Measurements from ENCODE around the gene LBX2. TPM values are rescaled to one million over a fixed set of nuclear protein-coding genes. Genes with fewer than 3 reads are reported as not detected.
A peak's percentile ranks its signal among the peaks of the same experiment; 100 is the strongest.

Gene LBX2
- total RNA-seq, 2 experiments from 2014 or later, result 0.36 to 0.43 TPM

GRCh38 chr2:74515271-74515980, 16.0 kb upstream of the LBX2 start:
- ChIA-PET POLR2A (interaction anchor here (1.3 to 2.7 kb wide), 5 partner anchors 12 to 18 kb away, joined by 3 to 15 read pairs (median 5); partner anchors contain the start of genes AUP1 and HTRA2), CTCF (interaction anchor here (1.1 to 2.0 kb wide), 3 partner anchors 9 to 72 kb away, joined by 3 to 4 read pairs (median 3); partner anchors contain the start of genes CCDC142 and TTC31)
- Mint-ChIP-seq H3K27ac (no peak overlapping the region), H3K27me3 (peaks cover 70% of the 10 kb centered on the region), H3K9me3 (no peaks in the 10 kb centered on the region), H3K36me3 (ENCODE audit: low read depth) (peaks cover 5% of the 10 kb centered on the region), H3K4me1 (ENCODE audit: low read depth) (peaks cover 26% of the 10 kb centered on the region), H3K4me3 (peak overlapping the region; percentile 52)
- TF ChIP-seq, protein P1, sequence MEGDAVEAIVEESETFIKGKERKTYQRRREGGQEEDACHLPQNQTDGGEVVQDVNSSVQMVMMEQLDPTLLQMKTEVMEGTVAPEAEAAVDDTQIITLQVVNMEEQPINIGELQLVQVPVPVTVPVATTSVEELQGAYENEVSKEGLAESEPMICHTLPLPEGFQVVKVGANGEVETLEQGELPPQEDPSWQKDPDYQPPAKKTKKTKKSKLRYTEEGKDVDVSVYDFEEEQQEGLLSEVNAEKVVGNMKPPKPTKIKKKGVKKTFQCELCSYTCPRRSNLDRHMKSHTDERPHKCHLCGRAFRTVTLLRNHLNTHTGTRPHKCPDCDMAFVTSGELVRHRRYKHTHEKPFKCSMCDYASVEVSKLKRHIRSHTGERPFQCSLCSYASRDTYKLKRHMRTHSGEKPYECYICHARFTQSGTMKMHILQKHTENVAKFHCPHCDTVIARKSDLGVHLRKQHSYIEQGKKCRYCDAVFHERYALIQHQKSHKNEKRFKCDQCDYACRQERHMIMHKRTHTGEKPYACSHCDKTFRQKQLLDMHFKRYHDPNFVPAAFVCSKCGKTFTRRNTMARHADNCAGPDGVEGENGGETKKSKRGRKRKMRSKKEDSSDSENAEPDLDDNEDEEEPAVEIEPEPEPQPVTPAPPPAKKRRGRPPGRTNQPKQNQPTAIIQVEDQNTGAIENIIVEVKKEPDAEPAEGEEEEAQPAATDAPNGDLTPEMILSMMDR (IDR thresholded peaks at IDR 0.05), result no peak
- intact Hi-C loops (cut with micrococcal nuclease), result no loop called here
- ATAC-seq (peak; percentile 10), DNase-seq (no peak)

DNA sequence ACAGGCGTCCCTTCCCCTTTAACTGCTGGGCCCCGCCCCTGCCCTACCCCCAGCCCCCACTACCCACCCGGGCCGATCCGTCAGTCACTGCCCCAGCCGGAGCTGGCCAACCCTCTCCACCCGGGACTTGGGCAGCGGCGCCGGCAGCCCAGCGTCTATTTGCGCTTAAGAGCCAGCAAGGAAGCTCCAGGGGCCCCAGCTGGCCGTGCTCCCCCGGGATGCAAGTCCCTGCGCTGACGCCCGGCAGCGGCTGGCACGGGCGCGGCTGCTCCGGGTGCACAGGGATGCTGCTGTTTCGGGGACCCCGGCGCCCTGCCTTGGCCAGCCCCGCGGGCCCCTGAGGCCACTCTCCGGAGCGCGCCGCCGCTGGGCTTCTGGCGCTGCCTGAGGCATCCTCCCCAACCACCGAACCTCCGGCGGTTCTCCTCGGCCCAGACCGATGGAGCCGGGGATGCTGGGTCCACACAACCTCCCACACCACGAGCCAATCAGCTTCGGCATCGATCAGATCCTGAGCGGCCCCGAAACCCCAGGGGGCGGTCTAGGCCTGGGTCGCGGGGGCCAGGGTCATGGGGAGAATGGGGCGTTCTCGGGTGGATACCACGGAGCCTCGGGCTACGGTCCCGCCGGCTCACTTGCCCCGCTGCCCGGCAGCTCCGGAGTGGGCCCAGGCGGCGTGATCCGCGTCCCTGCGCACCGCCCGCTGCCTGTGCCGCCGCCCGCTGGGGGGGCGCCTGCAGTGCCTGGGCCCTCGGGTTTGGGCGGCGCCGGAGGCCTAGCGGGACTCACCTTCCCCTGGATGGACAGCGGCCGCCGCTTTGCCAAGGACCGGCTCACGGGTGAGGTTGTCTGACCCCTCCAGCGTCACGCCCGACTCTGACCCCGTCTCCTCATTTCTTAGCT, 15.2 kb upstream of the LBX2 start, which contains the start of gene TLX2:
Gene TLX2 (plus strand): TSS at position 83 of the 903 bp plus-strand sequence. CDS start 357 bp downstream, at position 440.
- peak; percentile 14 for ATAC-seq
- POLR2A ChIA-PET, result interaction anchor here (1.1 to 1.8 kb wide), 5 partner anchors 12 to 52 kb away, joined by 3 to 6 read pairs (median 4); partner anchors contain the start of gene CCDC142
- H3K27me3 Mint-ChIP-seq, result peaks cover 68% of the 10 kb centered on the region

GRCh38 chr2:74513605-74514367, 14.4 kb upstream of the LBX2 start:
- Mint-ChIP-seq H3K9me3 (no peaks in the 10 kb centered on the region), H3K36me3 (ENCODE audit: low read depth) (peaks cover 5% of the 10 kb centered on the region), H3K27me3 (peaks cover 64% of the 10 kb centered on the region), H3K4me3 (no peak overlapping the region), H3K4me1 (ENCODE audit: low read depth) (peaks cover 26% of the 10 kb centered on the region), H3K27ac (no peak overlapping the region)
- intact Hi-C loops (cut with micrococcal nuclease), result no loop called here
- CTCF ChIA-PET, result interaction anchor here (1.3 to 2.0 kb wide), 5 partner anchors 7 to 72 kb away, joined by 3 to 5 read pairs (median 4); partner anchors contain the start of genes CCDC142 and TTC31
- ATAC-seq (peak; percentile 22), DNase-seq (peak; percentile 51)
- POLR2A ChIA-PET, result interaction anchor here (1.1 to 1.8 kb wide), 5 partner anchors 13 to 69 kb away, joined by 3 to 6 read pairs (median 4); partner anchors contain the start of gene CCDC142
- TF ChIP-seq, protein P1 (IDR thresholded peaks at IDR 0.05), result no peak

More for the DNA sequence above, 15.2 kb upstream of the LBX2 start, which contains the start of gene TLX2:
- Mint-ChIP-seq H3K36me3 (ENCODE audit: low read depth) (peaks cover 5% of the 10 kb centered on the region), H3K4me1 (ENCODE audit: low read depth) (peaks cover 26% of the 10 kb centered on the region), H3K27ac (no peak within 1 kb of the TSS), H3K9me3 (no peaks in the 10 kb centered on the region), H3K4me3 (peak within 1 kb of the TSS; percentile 52)
- TF ChIP-seq, protein P1 (IDR thresholded peaks at IDR 0.05), result no peak
- DNase-seq, result no peak
- intact Hi-C loops (cut with micrococcal nuclease), result no loop called here
- CTCF ChIA-PET, result interaction anchor here (1.1 to 2.0 kb wide), 4 partner anchors 8 to 73 kb away, joined by 3 to 4 read pairs (median 4); partner anchors contain the start of genes CCDC142 and TTC31

GRCh38 chr2:74512744-74513604, 13.6 kb upstream of the LBX2 start:
- TF ChIP-seq, protein P1 (IDR thresholded peaks at IDR 0.05), result no peak
- Mint-ChIP-seq H3K4me3 (no peak overlapping the region), H3K4me1 (ENCODE audit: low read depth) (peaks cover 33% of the 10 kb centered on the region), H3K36me3 (ENCODE audit: low read depth) (peaks cover 5% of the 10 kb centered on the region), H3K27ac (no peak overlapping the region), H3K27me3 (peaks cover 57% of the 10 kb centered on the region), H3K9me3 (no peaks in the 10 kb centered on the region)
- ChIA-PET CTCF (interaction anchor here (1.3 to 2.0 kb wide), 4 partner anchors 12 to 73 kb away, joined by 3 to 5 read pairs (median 4); partner anchors contain the start of genes CCDC142 and TTC31), POLR2A (interaction anchor here (0.9 to 1.8 kb wide), 4 partner anchors 14 to 70 kb away, joined by 3 to 4 read pairs (median 4); partner anchors contain the start of genes AUP1 and LBX2)
- ATAC-seq (no peak), DNase-seq (no peak)
- intact Hi-C loops (cut with micrococcal nuclease), result no loop called here
